HG03280 (cell line): Measurements from ENCODE around the gene C11orf21.

ENCODE experiments used
- ATAC-seq: cut with Tn5 transposase; IDR thresholded peaks from one replicate; pipeline ENCODE4 v1.9.1; 2021; ENCODE audit warnings: mild to moderate bottlenecking, moderate library complexity; ENCODE audit not compliant: unreplicated experiment

Gene C11orf21

GRCh38 chr11:2321311-2321683, 19.6 kb upstream of the C11orf21 start:
- no peak for ATAC-seq

DNA sequence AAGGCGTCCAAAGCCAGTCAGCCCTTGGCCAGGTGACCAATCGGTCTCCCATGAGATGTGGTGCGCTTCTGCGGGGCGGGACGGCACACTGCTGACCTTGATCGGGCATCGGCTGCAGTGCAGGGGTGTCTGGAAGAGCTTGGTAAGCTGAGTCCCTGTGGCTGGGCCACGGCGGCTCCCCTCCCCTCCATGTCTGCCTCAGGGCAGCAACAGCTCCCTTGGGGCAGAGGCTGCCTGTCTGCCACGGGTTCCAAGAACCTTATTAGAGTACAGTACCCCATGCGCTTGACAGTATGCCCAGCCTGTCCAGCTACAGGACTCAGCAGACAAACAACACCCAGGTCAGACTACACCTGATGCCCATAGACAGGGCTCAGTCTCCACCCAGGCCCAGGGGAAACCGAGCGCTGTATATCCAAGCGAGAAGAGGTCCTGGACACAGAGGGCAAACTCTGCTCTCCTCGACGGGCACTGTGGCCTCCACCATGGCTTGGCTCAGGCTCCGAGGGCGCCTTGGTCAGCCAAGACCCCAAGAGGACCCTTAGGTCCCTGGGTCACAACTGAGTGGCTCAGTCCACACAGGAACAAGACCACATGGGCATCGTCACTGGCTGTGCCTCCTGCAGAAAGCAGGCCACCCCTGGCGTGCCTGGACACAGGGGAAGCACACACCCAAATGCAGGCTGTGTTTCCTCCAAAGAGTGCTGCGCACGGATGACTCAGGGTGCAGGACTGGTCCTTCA, 19.0 kb upstream of the C11orf21 start:
- ATAC-seq = no peak

- ATAC-seq = no peak
Observed at GRCh38 chr11:2319791-2320472, 18.2 kb upstream of the C11orf21 start.

- no peak for ATAC-seq
Observed at GRCh38 chr11:2318707-2319106, 17.0 kb upstream of the C11orf21 start.

DNA sequence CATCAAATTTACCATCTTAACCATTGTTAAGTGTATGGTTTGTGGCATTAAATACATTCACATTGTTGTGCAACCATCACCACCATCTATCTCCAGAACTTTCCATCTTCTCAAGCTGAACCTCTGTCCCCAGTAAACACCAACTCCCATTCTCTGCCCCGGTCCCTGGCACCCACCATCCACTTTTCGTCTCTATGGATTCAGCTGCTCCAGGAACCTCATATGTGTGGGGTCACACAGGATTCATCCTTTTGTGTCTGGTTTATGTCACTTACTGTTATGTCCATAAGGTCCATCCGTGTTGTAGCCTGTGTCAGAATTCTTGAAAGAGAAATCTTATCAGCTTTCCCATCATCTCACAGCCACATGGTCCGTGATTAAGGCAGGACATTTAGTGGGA, 16.4 kb upstream of the C11orf21 start:
- no peak for ATAC-seq

GRCh38 chr11:2317354-2318050, 15.8 kb upstream of the C11orf21 start:
- no peak for ATAC-seq

DNA sequence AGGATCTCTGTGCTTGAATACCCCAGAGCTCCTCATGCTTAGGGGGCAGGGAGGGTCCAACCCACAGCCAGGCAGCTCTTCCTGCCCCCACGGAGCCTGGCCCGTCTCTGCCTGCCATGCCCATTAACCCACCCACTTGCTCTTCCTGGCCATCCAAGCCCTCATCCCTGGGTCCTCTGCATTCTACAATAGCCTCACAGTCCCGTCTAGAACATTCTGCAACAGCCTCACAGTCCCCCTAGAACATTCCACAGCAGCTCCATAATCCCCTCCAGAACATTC, 15.2 kb upstream of the C11orf21 start:
- ATAC-seq = no peak

DNA sequence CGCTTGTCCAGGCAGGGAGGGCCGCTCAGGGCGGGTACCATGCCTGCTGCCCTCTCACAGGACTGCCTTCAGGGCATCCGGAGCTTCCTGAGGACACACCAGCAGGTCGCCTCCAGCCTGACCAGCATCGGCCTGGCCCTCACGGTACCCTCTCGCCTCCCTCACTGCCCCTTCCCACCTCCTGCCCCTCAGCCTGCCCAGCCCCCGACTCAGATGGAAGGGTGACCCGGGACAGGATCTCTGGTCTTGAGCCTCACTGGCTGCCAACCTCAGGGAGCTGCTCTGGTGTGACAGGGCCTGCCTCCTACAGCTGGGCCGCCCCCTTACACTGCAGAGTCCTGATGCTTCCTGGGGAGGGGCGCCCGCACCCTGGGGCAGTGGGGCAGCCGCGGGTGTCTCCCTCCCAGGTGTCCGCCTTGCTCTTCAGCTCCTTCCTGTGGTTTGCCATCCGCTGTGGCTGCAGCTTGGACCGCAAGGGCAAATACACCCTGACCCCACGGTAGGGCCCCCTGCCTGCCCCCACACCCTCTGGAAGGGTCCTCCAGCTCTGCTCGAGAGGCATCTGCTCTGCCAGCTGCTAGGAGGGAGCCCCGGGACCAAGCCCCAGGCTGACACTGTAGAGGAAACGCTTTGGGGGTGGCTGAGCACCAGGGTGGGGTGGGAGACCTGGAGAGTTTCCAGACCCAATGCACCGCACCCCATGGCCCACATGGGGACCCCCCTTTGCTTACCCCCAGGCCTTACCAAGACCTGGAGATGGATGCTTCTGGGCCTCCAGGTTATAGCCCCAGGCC, 14.6 kb upstream of the C11orf21 start:
- no peak for ATAC-seq

GRCh38 chr11:2315395-2316168, 13.9 kb upstream of the C11orf21 start:
- ATAC-seq = no peak

DNA sequence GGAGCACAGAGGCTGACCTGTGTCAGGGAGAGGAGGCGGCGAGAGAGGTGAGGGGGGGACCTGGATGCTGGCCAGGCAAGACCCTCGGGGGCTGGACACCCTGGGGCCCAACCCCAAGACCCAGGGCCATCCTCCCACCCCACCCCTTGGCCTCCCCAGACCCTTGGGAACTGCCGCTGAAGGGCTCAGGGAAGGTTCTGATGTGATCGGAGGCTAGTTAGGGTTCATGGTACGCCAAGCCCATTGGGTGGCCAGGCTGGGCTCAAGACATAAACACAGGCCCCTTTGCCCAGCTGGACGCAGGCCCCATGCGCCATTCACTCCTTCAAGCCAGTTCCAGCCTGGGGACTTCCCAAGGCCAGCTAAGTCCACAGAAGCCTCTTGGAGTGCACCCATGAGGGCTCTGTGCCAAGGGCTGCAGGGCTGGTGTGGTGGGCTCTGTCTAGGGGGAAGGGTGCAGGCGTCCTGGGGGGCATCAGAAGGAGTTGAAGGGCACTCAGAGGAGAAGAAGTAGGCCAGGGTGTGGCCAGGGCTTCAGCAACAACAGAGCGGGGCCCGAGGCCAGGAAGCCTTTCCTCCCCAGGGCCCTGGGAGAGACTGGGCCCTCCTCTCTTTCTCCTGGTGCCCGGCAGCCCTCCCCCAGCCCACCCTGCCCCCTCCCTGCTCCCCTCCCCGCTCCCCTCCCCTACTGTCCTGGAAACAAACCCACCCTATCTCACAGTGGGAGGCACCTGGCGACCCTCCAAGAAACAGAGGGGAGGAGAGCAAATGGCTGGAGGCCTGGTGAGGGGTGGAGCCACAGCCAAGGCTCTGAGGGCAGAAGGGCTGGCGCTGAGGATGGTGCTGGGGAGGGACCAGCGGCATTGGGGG, 13.0 kb upstream of the C11orf21 start:
- ATAC-seq = no peak

DNA sequence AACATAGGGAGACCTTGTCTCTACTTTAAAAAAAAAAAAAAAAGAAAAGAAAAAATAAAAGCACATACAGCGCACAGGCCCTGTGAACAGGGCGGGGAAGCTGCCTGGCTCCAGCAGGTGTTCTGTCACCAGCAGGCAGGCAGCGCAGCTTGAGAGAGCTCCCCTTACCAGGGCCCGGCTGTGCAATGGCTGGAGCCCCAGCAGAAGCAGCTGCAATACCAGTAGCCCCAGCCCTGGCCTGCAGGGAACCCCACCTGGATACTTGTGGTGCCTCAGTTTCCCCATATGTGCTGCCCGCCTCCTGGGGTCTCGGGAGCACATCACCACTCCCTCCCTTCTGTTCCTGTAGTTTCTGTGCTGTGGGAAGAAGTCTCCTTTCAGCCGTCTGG, 12.4 kb upstream of the C11orf21 start:
- ATAC-seq = no peak

DNA sequence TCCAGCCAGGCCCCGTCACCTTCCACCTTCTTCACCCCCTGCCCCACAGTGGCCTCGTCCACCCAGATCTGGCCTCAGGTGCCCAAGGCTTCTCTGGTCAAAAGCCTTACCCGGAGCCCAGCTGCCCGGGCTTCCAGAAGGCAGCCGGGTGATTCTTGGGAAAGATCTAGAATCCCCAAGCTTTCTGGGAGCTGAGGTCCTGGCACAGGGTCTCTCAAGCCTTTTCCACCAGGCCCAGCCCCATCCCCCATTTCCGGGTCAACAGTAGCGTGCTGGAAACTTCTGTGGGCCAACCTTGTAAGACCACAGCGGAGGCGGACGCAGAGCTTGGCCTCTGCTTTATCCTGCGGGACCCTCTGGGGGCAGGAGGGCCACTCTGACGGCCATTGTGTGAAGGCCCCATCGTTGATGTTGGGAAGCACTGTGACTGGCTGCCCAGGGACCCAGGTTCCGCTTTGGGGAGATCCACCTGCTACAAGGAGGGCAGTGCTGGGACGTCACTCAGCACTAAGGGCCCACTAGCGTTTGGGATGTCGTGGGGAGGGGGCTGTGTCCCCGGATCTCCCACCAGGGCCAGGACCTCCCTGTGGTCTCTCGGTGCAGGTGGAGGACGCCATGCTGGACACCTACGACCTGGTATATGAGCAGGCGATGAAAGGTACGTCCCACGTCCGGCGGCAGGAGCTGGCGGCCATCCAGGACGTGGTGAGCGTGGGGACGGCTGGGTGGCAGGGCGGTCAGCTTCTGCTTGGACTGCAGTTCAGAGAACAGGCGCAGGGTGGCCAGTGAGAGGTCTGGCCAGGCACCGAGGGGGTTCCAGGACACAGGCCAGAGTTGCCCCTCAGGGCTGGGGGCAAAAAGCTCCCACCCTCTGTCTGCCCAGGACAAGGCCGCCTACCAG, 11.6 kb upstream of the C11orf21 start:
- ATAC-seq = no peak

DNA sequence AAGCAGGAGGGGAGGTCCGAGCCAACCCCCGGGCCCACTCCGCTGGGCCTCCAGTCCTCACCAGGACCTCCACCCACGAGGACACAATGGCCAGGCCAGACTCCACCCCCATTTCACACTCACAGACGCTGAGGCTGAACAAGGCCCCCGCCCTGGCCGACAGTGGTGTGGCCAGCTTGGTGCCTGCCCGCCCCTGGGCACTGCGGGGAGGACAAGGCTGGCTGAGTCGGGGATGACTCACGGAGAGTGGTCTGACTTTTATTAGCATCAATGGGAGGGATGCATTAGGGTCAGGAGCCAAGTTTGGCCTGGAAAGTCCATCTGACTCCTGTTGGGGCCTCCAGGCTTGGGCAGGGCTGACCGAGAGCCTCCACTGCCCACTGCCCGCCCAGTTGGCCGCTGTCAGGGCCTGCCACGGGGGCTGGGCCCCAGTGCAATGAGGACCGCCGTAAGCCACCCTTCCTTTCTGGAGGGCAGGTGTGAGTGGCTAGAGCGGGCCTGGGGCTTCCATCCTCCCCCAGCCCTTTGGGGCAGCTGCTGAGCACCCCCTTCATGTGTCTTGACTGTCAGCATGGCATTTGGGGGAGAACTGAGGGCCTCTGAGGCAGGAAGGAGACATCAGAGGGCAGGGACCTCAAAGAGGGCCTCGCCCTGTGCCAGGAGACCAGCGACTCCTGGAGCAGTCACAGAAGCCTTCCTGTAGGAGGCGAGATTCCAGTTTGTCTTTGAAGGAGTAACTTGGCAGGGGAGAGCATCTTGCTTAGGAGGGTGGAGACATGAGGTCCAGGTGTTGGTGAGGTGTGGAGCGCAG, 10.7 kb upstream of the C11orf21 start:
- no peak for ATAC-seq

DNA sequence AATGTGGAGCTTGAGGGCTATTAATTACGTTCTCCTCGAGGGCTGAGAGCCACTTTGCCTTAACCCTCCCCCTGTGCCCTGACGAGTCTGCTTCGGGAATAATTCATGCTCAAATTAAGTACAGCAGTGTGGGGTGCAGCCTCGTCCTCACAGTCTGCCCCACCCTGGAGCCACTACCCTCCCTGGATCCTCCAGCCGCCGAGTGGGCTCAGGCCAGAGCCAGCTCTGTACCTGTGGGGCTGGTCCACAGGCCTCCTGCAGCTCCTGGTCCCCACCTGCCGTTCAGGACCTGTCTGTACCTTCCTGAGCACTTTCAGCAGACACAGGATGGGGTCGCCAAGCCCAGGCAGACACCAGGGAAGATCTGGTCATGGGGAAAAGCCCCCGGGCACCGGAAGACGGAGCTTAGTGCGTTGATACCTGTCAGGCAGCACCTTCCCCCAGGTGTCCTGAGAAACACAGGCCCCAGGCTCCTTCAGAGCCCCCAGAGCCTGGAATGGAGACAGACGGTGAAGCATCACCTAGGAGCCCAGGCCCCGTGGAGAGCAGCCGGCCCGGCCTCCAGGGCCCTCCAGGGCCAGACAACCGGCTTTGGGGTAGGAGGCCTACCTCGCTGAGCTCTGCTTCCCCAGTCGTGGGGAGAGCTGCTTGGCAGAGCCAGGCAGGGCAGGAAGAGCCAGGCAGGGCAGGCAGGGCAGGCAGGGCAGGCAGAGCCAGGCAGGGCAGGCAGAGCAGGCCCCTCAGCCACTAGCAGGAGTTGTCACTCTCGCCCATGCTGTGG, 9.8 kb upstream of the C11orf21 start:
- no peak for ATAC-seq

DNA sequence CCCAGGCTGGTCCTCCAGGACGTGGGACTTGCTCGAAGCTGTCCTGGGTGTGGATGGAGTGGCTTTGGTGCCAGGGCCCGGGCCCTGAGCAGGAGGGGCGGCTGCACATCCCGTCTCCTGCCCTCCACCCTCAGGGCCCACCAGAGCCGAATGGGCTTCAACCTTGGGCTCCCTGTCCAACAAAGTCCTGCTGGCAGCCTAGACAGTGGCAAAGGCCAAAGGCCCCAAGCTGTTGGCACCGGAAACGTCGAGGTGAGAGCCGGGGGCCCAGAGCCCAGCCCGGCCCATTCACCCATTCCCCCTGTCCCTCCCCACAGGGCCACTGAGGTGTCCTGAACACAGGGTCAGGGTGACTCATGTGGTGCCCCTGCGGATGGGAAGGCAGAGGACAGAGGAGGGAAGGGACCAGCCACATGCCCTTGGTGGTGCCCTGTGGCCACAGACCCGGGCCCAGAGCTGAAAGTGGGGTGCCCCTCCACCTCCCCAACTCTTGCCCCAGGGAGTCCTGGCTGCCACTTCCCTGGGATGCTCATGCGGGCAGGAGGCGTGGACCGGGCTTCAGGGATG, 9.2 kb upstream of the C11orf21 start:
- ATAC-seq = no peak

GRCh38 chr11:2310073-2310785, 8.5 kb upstream of the C11orf21 start:
- ATAC-seq = no peak
